NB4 (cell line): Measurements from ENCODE around the gene FILIP1L.

Experiments
- CTCF ChIP-seq: IDR thresholded peaks from one replicate; pipeline ENCODE4 v1.5.1; 2012; ENCODE audit warnings: low read depth, low read length
- POLR2A ChIP-seq: IDR thresholded peaks from 2 replicates; pipeline ENCODE4 v1.6.1; 2011; ENCODE audit warnings: mild to moderate bottlenecking; ENCODE audit not compliant: insufficient read length; ENCODE audit errors: extremely low read depth

- TF ChIP-seq CTCF (no peak), POLR2A (no peak)
Measured at GRCh38 chr3:100157685-100158084, 43.4 kb upstream of the FILIP1L start.
